Psoas muscle (tissue), 8 donors: Measurements from ENCODE around the gene PFKFB2. TPM values are rescaled to one million over a fixed set of nuclear protein-coding genes. Genes with fewer than 3 reads are reported as not detected.

Source experiments
- ATAC-seq, 4 donors: fragments of 200-7000 bp; cut with Tn5 transposase; one replicate each; pipeline ENCODE4 v1.9.1; 2020; ENCODE audit warnings: moderate library complexity in 3 of 4, mild to moderate bottlenecking in 2 of 4
- DNase-seq, 2 donors: peaks; one replicate each; pipeline ENCODE4 v3.0.0-alpha.2; 2020
- H3K27ac ChIP-seq: fragments of 200-600 bp; one replicate; pipeline ENCODE4 v1.8.0; 2022
- H3K27me3 ChIP-seq, 3 donors: fragments of 200-600 bp in 1 of 3; one replicate each; pipeline versions ENCODE4 v1.6.1 to v1.8.0; 2013 to 2022; ENCODE audit warnings: low read length in 2 of 3, mild to moderate bottlenecking in 2 of 3, moderate library complexity in 1 of 3; ENCODE audit not compliant: insufficient read depth in 3 of 3
- H3K36me3 ChIP-seq, 2 donors: fragments of 200-600 bp in 1 of 2; one replicate each; pipeline versions ENCODE4 v1.6.1 to v1.8.0; 2013 to 2022; ENCODE audit warnings: low read depth in 1 of 2, mild to moderate bottlenecking in 1 of 2, moderate library complexity in 1 of 2; ENCODE audit not compliant: insufficient read depth in 1 of 2
- H3K4me1 ChIP-seq: fragments of 200-600 bp; one replicate; pipeline ENCODE4 v1.8.0; 2022
- H3K4me3 ChIP-seq: fragments of 200-600 bp; one replicate; pipeline ENCODE4 v1.8.0; 2022; ENCODE audit warnings: mild to moderate bottlenecking
- H3K9me3 ChIP-seq: fragments of 200-600 bp; one replicate; pipeline ENCODE4 v1.8.0; 2022
- CTCF ChIP-seq: fragments of 200-600 bp; IDR thresholded peaks from one replicate; pipeline ENCODE4 v1.8.0; 2022; ENCODE audit warnings: antibody characterized with exemption
- WGBS, 3 donors: extraction: QIAGEN DNeasy Blood & Tissue Kit; methylation state at CpG; one replicate each; pipeline versions ENCODE4 v1.1.6 to v1.1.7; 2013; 5-methylcytosine and 5-hydroxymethylcytosine counted together
- intact Hi-C, 2 donors: fragments of 100-400 bp; cut with DNase I; formaldehyde crosslinking; loops; one replicate each; pipeline versions ENCODE4 v1.11.0 to v1.14.2; 2022
- polyA plus RNA-seq, 3 donors: library from polyadenylated mRNA; stranded (reverse); fragments of 200-250 nt; gene quantifications; one replicate each; pipeline ENCODE4 v1.2.3, GENCODE V29; 2013
- total RNA-seq, 4 donors: library from RNA; stranded (reverse); fragmentation: NEBNext Ultra II Directional in 2 of 4; extraction: Animal tissue kit (Norgen Biotek cat#: 25700) in 2 of 4; gene quantifications; one replicate each; pipeline versions ENCODE4 v1.2.1 to v1.2.4, GENCODE V29; 2021 to 2023
- donor health status: healthy with polysubstance abuse.
- donor health status: DM: no; HTN: no; CAD: no; lungs with moderate emphysema.
- donor health status: Bipolar disorder and iron deficiency.
- donor health status: healthy.
- donor health status: DM: yes; HTN: yes; CAD: no.
- donor health status: DM: no; HTN: no; CAD: no.
- donor health status: DM: no; HTN: no; CAD: no.
- donor health status: DM: yes; HTN: yes; CAD: no.

PFKFB2 gene
- total and polyA plus RNA-seq, 7 donors = 3.9 to 149 (median 36.0) TPM

- H3K4me3 ChIP-seq = no peak overlapping the region
Measured at GRCh38 chr1:207013321-207014085, 39.6 kb upstream of the PFKFB2 start.

GRCh38 chr1:207014728-207015127 is 38.3 kb upstream of the PFKFB2 start:
- ATAC-seq (no peak), DNase-seq (no peak)
- WGBS, 3 donors = 71 to 80% (median 73%) methylated on average over 3 of the region's 3 CpGs
- TF ChIP-seq CTCF = no peak
- Histone ChIP-seq H3K36me3 (no peaks in the 10 kb centered on the region), H3K27me3 (peaks cover 0 to 5% (median 0%) of the 10 kb centered on the region in 3 donors), H3K4me1 (no peaks in the 10 kb centered on the region), H3K4me3 (no peak overlapping the region), H3K9me3 (no peaks in the 10 kb centered on the region), H3K27ac (no peak overlapping the region)
- intact Hi-C loops = no loop called here

More at GRCh38 chr1:207013321-207014085, 39.6 kb upstream of the PFKFB2 start:
- WGBS, 3 donors = 61 to 72% (median 62%) methylated on average over 6 of the region's 6 CpGs
- no peak overlapping the region for H3K27ac ChIP-seq
- intact Hi-C loops = no loop called here
- TF ChIP-seq CTCF = no peak
- H3K27me3 ChIP-seq = peaks cover 0 to 5% (median 0%) of the 10 kb centered on the region in 3 donors
- no peak for ATAC-seq
- no peaks in the 10 kb centered on the region for H3K4me1 ChIP-seq
- DNase-seq = no peak
- no peaks in the 10 kb centered on the region for H3K9me3 ChIP-seq
- no peaks in the 10 kb centered on the region for H3K36me3 ChIP-seq

GRCh38 chr1:207015791-207016190 is 37.3 kb upstream of the PFKFB2 start:
- intact Hi-C loops = no loop called here
- ATAC-seq (no peak), DNase-seq (no peak)
- Histone ChIP-seq H3K4me3 (no peak overlapping the region), H3K9me3 (no peaks in the 10 kb centered on the region), H3K36me3 (no peaks in the 10 kb centered on the region), H3K27me3 (peaks cover 0 to 5% (median 0%) of the 10 kb centered on the region in 3 donors), H3K4me1 (no peaks in the 10 kb centered on the region), H3K27ac (no peak overlapping the region)
- TF ChIP-seq CTCF = no peak
- WGBS, 3 donors = 89 to 93% (median 90%) methylated on average over 3 of the region's 3 CpGs

GRCh38 chr1:207017615-207018559 is 35.2 kb upstream of the PFKFB2 start:
- no peaks in the 10 kb centered on the region for H3K9me3 ChIP-seq
- peak; percentile 54 to 69 (median 64) for ATAC-seq
- no peak for TF ChIP-seq CTCF
- no peak overlapping the region for H3K4me3 ChIP-seq
- peak in 1 of 2 donors; percentile 62 for DNase-seq
- H3K4me1 ChIP-seq = no peaks in the 10 kb centered on the region
- peaks cover 0 to 5% (median 0%) of the 10 kb centered on the region in 3 donors for H3K27me3 ChIP-seq
- 44 to 54% (median 50%) methylated on average over 7 of the region's 7 CpGs for WGBS, 3 donors
- no peak overlapping the region for H3K27ac ChIP-seq
- H3K36me3 ChIP-seq = no peaks in the 10 kb centered on the region
- intact Hi-C loops = no loop called here
